GM18517 (cell line): ENCODE results near the gene ADCK1.
"Not testable (repeated sequence)": the region's sequence is repeated elsewhere in the genome, so short reads cannot be mapped to it uniquely, and the experiment has no call there.

Experiments used
- ATAC-seq: cut with Tn5 transposase; IDR thresholded peaks from one replicate; pipeline ENCODE4 v1.9.1; 2021; ENCODE audit warnings: mild to moderate bottlenecking, moderate library complexity; ENCODE audit not compliant: unreplicated experiment

ADCK1 gene

DNA sequence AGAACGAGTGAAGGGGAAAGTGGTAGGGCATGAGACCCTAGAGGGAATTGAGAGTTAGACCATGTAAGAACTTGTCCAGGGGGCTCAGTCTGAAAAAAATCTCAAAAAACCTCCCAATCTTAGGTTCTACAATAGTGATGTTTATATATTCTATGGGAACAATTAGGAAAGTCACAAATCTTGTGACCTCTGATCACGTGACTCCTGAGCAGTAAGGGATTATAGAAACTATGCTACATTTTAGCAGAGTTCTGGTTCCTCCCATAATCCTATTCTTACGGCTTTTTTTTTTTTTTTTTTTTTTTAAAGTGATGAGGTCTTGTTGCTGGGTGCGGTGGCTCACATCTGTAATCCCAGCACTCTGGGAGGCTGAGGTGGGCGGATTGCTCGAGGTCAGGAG, 5.8 kb downstream of the ADCK1 start:
- ATAC-seq, result no peak

DNA sequence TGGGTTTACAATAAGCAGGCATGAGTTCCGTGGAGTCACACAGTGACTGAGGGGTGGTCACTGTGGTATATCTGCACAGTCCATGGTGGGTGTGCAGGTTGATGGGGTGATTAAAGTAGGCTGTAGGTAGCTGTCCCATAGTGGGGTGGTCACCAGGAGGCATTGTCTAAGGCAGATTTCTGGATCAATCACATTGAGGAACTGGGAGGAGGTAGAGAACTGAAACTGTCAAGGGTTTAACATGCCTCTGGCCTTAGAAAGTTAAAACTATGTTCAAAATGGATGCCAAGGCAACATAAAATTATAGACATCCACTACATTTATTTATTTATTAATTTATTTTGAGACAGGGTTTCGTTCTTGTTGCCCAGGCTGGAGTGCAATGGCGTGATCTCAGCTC, 8.3 kb downstream of the ADCK1 start:
- ATAC-seq, result no peak

- ATAC-seq, result no peak
Observed at GRCh38 chr14:77809011-77809410, 9.1 kb downstream of the ADCK1 start.

- ATAC-seq, result peak; percentile 71
Observed at GRCh38 chr14:77812028-77812427, 12.1 kb downstream of the ADCK1 start.

DNA sequence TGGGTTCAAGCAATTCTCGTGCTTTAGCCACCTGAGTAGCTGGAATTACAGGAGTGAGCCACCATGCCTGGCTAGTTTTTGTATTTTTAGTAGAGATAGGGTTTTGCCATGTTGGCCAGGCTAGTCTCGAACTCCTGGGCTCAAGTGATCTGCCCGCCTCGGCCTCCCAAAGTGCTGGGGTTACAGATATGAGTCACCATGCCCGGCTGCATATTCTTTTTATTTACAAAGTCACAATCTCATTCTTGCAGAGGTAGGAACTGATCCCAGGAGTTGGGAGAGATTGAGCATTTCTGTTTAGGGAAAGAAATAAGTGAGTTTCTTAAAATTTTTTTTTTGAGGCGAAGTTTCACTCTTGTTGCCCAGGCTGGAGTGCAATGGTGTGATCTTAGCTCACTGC, 12.8 kb downstream of the ADCK1 start:
- not testable (repeated sequence) for ATAC-seq

GRCh38 chr14:77822307-77822706, 22.4 kb downstream of the ADCK1 start:
- ATAC-seq, result no peak

DNA sequence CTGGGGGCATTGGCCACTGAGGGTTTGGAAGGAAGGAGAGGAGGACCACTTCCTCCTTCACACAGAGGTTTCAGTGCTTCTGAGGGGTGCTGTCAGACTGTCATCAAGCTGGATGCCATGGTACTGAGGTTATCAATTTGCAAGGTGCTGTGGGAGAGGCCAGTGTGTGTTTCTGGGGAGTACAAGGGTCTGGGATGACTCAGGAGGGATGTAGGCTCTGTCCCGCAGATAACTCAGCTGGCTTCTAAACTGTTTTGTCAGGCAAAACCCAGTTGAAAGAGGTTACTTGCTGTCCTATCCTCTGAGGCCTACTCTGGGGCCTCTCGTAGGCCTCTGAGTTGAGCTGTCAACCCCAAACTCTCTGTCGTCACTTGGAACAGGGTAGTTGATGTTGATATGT, 22.8 kb downstream of the ADCK1 start:
- no peak for ATAC-seq

DNA sequence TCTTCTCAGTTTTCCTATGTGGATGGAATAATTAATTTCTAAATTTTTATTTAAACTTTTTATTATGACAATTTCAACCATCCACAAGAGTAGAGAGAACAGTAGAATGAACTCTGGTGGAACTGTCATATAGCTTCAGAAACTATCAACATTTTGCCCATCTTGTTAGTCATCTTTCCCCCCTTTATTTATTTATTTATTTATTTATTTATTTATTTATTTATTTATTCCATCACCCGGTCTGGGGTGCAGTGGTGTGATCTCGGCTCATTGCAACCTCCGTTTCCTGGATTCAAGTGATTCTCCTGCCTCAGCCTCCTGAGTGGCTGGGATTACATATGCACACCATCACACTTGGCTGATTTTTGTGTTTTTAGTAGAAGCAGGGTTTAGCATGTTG, 23.5 kb downstream of the ADCK1 start:
- no peak for ATAC-seq

GRCh38 chr14:77825895-77826519, 26.1 kb downstream of the ADCK1 start:
- no peak for ATAC-seq

DNA sequence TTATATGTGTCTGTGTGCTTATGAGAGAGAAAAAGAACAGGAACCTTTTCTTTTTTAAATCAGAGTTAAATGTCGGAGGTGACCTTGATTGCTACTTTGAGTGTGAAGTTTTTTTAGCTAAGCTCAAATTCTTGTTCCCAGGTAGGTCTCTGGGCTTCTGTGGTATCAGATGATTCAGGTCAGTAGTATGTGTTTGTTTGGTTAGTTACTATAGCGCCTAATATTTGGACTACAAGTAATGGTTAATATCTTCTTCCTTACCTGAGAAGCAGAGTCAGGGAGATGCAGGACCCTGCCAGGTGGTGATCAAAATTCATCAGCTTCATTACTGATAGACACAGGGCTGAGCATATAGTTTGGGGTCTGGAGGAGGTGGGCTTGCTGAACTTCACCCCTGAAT, 30.8 kb downstream of the ADCK1 start:
- no peak for ATAC-seq

DNA sequence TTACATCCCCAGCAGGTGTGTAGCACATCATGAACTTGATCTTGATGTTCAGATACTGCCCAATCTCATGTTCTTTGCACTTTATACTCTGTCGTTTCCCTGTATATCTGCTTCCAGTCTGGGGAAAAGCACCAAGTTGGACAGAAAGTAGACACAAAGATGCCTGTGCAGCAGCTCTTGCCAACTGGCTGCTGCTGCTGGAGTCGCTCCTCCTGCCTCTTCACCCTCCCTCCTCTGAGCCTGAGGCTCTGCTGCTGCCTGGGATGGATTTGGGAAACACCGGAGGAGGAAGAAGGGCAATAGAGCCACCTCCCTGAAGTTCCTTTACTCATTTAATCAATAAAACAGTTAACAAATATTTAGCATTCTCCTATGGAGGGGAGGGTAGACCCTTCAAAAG, 32.4 kb downstream of the ADCK1 start:
- no peak for ATAC-seq

DNA sequence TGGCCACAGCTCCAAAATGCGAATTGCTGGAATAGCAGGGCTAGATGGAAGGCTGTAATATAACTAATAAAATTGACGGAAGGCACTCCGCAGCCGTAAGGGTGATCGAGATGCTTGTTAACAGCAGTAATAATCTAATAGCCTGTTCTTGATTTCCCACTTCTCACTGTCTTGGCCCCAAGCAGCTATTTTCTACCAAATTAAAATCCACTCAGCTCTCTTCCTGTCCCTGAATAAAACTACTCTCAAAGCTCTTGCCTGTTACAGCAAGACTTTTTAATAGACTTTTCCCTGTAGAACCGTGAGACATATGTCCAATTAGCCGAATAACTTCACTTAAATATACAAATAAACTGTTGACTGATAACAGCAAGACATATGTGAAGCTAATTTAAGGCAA, 38.0 kb downstream of the ADCK1 start:
- ATAC-seq, result no peak

- no peak for ATAC-seq
Observed at GRCh38 chr14:77838831-77839511, 39.1 kb downstream of the ADCK1 start.

GRCh38 chr14:77843195-77843594, 43.3 kb downstream of the ADCK1 start:
- no peak for ATAC-seq

GRCh38 chr14:77843651-77844050, 43.7 kb downstream of the ADCK1 start:
- no peak for ATAC-seq

GRCh38 chr14:77844802-77845201, 44.9 kb downstream of the ADCK1 start:
- no peak for ATAC-seq

- no peak for ATAC-seq
Observed at GRCh38 chr14:77848031-77848430, 48.1 kb downstream of the ADCK1 start.

GRCh38 chr14:77849711-77850110, 49.8 kb downstream of the ADCK1 start:
- no peak for ATAC-seq

DNA sequence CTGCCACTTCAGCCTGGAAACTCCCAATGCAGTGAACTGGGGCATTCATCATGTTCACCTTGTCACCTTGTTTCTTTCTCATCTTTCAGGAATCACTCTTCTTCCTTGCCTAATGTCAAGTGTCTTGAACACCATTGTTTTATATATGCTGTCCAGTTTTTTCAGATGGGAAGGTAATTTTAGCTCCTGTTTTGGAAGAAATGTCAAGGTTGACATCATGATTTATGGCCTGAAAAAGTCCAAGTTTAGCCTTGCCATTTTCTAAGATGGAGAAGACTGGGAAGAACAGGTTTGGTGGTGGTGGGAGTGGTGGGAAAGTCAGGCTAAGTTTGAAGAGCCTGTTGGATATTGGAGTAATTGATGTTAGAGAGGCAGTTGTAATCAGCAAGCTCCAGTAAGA, 54.0 kb downstream of the ADCK1 start:
- ATAC-seq, result no peak

DNA sequence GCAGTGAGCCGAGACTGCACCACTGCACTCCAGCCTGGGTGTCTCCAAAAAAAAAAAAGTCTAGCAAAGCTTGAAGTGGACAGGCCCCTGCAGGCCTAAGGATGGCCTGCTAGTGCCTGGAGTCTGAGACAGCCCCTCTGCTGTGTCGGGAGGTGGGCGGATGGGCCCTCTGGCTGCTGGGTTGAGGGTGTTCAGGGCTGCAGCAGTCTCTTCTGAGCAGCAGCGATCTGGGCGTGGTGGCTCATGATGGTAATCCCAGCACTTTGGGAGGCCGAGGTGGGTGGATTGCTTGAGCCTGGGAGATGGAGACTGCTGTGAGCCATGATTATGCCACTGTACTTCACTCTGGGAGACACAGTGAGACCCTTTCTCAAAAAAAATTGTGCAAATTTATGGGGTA, 57.0 kb downstream of the ADCK1 start:
- ATAC-seq, result no peak

DNA sequence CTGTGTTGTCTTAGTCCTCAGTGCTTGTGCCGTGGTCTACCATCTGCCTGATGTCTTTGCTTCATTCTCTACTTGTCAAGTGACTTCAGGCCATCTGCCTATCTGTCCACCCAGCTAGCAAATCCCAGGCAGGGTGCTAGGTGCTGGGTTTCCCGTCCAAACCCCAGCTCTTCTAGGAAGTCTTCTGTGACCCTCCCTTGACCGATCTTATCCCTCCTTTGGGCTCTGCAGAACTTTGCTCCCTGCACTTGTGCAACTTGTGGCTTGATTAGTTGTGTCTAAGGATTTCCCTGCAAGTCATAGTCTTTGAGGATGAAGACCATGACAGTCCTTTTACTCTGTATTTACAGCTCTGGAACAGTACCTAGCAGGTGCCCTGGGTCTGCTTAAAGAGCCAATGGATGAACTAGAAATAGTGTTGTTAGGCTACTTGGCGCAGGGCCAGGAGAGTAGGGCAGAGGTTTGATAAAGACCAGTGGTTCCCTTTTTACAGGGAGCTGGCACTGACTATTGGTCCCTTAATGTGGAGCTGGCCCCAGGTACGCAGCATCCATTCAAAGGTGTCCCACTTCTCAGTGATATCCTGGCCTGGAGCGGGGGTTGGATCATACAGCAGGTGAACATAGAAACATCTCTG, 60.1 kb downstream of the ADCK1 start:
- no peak for ATAC-seq

- ATAC-seq, result no peak
Observed at GRCh38 chr14:77861201-77861600, 61.3 kb downstream of the ADCK1 start.
